Thyroid gland (tissue), 4 donors: Measurements from ENCODE around the gene CCDC15.

Source experiments
- CTCF ChIP-seq, 6 experiments: fragments of 200-600 bp in 3 of 6; fragments of 450-650 bp in 3 of 6; sonication (generic) in 3 of 6; IDR thresholded peaks; one replicate each; pipeline ENCODE4 v1.5.1; 2016 to 2019; ENCODE audit warnings: antibody characterized with exemption in 6 of 6, mild to moderate bottlenecking in 2 of 6, inconsistent platforms in 1 of 6, moderate library complexity in 1 of 6
- POLR2A ChIP-seq, 2 donors: fragments of 450-650 bp; IDR thresholded peaks; one replicate each; pipeline ENCODE4 v1.6.1; 2017; ENCODE audit warnings: antibody characterized with exemption in 2 of 2, mild to moderate bottlenecking in 2 of 2, moderate library complexity in 1 of 2

GRCh38 chr11:125049164-125049792 lies 95.3 kb downstream of the CCDC15 start:
- TF ChIP-seq CTCF (IDR thresholded peaks at IDR 0.05) (no peak), POLR2A (IDR thresholded peaks at IDR 0.05) (no peak)
